GM12865 (cell line): ENCODE results near the gene TBL3.
A peak's percentile ranks its signal among the peaks of the same experiment; 100 is the strongest.

Source experiments
- DNase-seq: peaks from one replicate; pipeline ENCODE4 v3.0.0; 2010; ENCODE audit warnings: low read depth
- H3K4me3 ChIP-seq: 2 replicates; pipeline ENCODE4 v1.5.1; 2011; ENCODE audit warnings: mild to moderate bottlenecking, low read depth, low read length, control low read depth
- CTCF ChIP-seq: IDR thresholded peaks from 2 replicates; pipeline ENCODE4 v1.5.1; 2011; ENCODE audit warnings: low read length, control low read depth, low read depth, inconsistent platforms; ENCODE audit not compliant: insufficient read depth; ENCODE audit errors: missing control alignments

Gene TBL3

GRCh38 chr16:1981398-1981836 is 9.6 kb downstream of the TBL3 start, which contains the start of gene NOXO1:
NOXO1 (minus strand) TSS chr16:1981469; CDS start chr16:1981179, 290 bp downstream.
- no peak within 1 kb of the TSS for H3K4me3 ChIP-seq
- peak; percentile 55 for DNase-seq

GRCh38 chr16:1982013-1982433 is 10.2 kb downstream of the TBL3 start:
- H3K4me3 ChIP-seq, result no peak overlapping the region
- TF ChIP-seq CTCF, result no peak
- DNase-seq, result no peak

More at GRCh38 chr16:1981398-1981836, 9.6 kb downstream of the TBL3 start, which contains the start of gene NOXO1:
- TF ChIP-seq CTCF, result no peak

DNA sequence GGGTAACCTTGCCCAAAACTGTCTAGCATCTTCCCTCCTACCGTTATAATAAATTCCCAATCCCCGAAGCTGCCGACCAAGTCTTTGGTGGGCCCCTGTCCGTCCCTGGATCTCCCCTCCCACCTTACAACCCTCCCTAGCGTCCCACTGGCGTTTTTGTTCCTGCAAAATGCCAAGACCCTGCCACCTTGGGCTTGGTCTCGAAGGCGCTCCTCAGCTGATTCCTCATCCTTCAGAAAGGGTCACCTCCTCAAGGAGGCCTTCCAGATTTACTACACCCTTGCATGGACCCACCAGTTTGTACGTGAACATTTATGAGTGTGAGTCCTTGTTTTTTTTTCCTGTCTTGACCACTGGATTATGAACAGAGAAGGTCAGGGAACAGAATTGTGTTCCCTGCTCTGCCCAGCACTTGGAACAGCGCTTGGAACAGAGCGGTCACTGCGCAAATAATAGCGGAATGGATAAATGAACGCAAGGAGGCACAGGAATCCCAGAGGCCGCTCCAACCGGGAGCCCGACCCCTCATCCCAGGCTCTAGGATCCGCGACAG is 11.2 kb downstream of the TBL3 start:
- no peak for TF ChIP-seq CTCF
- no peak overlapping the region; the same call in 1 of the 2 replicates for H3K4me3 ChIP-seq
- DNase-seq, result no peak

DNA sequence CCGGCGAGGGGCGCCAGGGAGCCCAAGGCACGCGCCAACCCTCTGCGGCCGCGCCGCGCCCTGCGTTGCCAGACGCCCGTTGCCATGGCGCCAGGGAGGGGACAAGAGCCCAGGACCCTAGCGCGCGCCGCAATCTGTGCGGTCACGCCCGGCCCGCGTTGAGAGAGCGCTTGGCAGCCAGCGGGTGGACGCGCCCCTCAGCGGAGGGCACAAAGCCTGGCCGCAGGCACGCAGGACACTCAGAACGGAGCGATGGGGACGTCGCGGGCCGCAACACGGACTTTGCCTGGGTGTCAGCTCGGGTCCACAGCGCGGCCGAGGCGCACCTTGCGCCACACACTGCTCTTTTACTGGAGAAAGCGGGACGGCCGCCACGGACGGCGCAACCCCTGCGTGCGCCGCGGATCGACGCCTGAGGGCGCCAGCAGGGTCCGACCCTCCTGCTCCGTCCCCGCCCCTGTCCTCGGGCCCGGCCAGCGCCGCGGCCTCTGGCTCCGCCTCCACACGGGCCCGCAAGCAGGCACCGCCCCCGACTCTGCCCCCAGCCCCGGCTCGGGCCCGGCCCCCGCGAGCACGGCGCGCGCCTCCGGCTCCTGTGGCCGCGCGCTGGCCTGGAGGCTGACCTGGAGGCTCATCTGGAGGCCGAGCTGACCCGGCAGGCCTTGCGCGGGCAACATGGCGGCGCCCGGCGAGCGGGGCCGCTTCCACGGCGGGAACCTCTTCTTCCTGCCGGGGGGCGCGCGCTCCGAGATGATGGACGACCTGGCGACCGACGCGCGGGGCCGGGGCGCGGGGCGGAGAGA is 11.9 kb downstream of the TBL3 start, which contains the start of gene GFER:
Gene GFER (plus strand): TSS at position 650 of the 803 bp plus-strand sequence. CDS start 26 bp downstream, at position 676.
- TF ChIP-seq CTCF, result peak; percentile 45
- H3K4me3 ChIP-seq, result peak within 1 kb of the TSS; percentile 91
- peak; percentile 95 for DNase-seq

- TF ChIP-seq CTCF, result no peak
- peak overlapping the region; percentile 91 for H3K4me3 ChIP-seq
- no peak for DNase-seq
Observed at GRCh38 chr16:1984347-1985225, 12.7 kb downstream of the TBL3 start.

- no peak for DNase-seq
- no peak for TF ChIP-seq CTCF
- H3K4me3 ChIP-seq, result peak overlapping the region; percentile 91
Observed at GRCh38 chr16:1985466-1986150, 13.8 kb downstream of the TBL3 start.
